ENCODE data around the gene ACTL6B. TPM values are rescaled to one million over a fixed set of nuclear protein-coding genes. Genes with fewer than 3 reads are reported as not detected.

ACTL6B gene
- total RNA-seq, 1 donor: not detected

DNA sequence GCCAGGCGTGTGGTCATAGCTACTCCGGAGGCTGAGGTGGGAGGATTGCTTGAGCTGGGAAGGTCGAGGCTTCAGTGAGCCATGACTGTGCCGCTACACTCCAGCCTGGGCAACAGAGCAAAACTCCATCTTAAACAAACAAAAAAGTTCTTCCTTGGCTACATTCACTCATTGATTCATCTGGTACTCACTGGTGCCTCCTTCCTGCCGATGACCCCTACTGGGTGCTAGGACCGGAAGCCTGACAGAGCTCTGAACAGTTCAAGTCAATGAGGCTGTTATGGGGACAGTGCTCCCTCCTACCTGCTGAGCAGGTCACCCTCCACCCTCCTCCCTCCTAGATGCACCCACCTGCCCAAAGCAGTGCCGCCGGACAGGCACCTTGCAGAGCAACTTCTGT is 49.1 kb downstream of the ACTL6B start:
- Histone ChIP-seq H3K4me3 (ENCODE audit: low read length) (no peak overlapping the region), H3K9me3 (ENCODE audit: low read depth, low read length) (no peaks in the 10 kb centered on the region), H3K27me3 (ENCODE audit: insufficient read depth, low read length) (no peaks in the 10 kb centered on the region), H3K4me1 (ENCODE audit: insufficient read depth, low read length) (peaks cover 27% of the 10 kb centered on the region)

DNA sequence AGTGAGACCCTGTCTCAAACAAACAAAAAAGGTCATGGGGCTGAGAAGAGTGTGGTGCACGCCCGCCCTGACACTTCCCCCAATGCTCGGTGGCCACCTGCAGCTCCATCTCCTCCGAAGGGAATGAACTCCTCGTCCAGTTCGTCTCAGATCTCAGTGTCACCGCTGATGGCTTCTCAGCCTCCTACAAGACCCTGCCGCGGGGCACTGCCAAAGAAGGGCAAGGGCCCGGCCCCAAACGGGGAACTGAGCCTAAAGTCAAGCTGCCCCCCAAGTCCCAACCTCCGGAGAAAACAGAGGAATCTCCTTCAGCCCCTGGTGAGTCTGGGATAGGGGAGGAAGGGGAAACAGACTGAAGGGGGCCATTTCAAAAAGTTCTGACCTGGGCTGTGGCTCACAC is 49.9 kb downstream of the ACTL6B start:
- Histone ChIP-seq H3K9me3 (ENCODE audit: low read depth, low read length) (no peaks in the 10 kb centered on the region), H3K4me3 (ENCODE audit: low read length) (no peak overlapping the region)

DNA sequence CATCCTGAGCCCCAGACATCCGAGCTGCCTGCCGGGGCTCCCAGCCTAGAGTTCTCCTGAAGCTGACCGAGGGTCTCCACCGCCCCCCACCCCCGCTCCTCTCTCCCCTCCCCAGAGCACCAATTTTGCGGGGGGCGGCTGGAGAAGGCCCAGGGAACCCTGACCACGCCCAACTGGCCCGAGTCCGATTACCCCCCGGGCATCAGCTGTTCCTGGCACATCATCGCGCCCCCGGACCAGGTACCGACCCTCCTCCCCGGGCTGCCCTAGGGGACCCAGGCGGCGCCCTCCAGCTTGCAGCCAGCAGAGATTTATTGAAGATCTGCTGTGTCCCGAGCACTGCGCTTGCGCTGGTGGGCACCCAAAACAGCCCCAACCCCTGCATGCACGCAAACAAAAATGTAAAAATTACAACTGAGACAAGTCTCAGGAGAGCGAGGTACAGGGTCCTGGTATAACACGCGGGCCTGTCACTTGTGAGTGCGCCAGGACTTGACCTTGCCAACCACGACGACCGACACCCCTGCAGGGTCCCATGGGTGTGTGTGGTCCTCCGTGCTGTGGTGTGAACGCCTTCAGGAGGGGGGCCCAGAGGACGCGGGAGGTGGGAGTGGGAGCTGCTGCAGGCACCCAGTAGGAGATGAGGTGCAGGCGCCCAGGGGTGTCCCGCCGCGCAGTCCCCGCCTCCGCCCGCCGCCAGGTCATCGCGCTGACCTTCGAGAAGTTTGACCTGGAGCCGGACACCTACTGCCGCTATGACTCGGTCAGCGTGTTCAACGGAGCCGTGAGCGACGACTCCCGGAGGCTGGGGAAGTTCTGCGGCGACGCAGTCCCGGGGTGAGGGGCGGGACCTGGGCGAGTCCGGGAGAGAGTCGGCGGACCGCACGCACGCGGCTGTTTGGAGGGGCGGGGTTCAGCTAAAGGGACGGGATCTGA is 51.0 kb downstream of the ACTL6B start:
- no peaks in the 10 kb centered on the region for H3K27me3 ChIP-seq (ENCODE audit: insufficient read depth, low read length)
- peak overlapping the region; percentile 48 for H3K4me3 ChIP-seq (ENCODE audit: low read length)
- H3K9me3 ChIP-seq (ENCODE audit: low read depth, low read length): no peaks in the 10 kb centered on the region
- H3K4me1 ChIP-seq (ENCODE audit: insufficient read depth, low read length): peaks cover 22% of the 10 kb centered on the region

More for the DNA sequence above, 49.9 kb downstream of the ACTL6B start:
- Histone ChIP-seq H3K4me1 (ENCODE audit: insufficient read depth, low read length) (peaks cover 25% of the 10 kb centered on the region), H3K27me3 (ENCODE audit: insufficient read depth, low read length) (no peaks in the 10 kb centered on the region)

DNA sequence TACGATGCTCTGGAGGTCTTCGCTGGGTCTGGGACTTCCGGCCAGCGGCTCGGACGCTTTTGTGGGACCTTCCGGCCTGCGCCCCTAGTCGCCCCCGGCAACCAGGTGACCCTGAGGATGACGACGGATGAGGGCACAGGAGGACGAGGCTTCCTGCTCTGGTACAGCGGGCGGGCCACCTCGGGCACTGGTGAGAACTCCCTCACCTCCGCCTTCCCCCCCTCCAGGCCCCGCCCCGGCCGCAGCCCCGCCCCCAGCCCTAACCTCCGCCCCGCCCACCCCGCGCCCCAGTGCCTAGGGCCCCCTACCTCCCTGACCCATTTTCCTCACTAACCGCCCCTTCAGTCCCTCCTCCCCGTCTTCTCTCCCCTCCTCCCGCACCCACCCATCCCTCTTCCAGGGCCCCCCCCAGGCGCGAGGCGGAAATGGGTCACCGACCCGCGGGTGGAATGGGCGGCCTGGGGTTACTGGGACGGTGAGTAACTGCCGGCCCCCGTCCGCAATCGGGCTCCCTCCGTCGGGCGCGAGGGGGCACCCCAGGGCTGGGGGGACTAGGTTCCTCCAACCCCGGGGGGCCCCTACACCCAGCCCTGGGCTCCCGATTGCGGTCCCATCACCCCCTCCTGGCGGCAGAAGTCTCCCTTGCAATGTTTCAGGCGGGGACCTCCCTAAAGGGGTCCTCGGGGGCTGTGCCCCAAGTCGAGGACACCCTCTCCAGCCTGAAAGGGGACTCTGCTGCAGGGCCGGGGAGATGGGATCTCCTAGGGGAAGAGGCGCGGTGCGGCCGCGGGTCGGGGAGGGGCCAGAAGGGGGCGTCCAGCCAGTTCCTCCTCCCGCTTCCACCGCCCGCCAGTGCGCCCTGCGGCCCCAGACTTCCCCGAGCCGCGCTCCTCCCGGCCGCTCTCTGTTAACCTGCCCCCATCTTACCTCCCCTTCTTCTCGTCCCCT is 51.9 kb downstream of the ACTL6B start:
- Histone ChIP-seq H3K4me3 (ENCODE audit: low read length) (peak overlapping the region; percentile 48), H3K27me3 (ENCODE audit: insufficient read depth, low read length) (no peaks in the 10 kb centered on the region), H3K4me1 (ENCODE audit: insufficient read depth, low read length) (peaks cover 22% of the 10 kb centered on the region), H3K9me3 (ENCODE audit: low read depth, low read length) (no peaks in the 10 kb centered on the region)

DNA sequence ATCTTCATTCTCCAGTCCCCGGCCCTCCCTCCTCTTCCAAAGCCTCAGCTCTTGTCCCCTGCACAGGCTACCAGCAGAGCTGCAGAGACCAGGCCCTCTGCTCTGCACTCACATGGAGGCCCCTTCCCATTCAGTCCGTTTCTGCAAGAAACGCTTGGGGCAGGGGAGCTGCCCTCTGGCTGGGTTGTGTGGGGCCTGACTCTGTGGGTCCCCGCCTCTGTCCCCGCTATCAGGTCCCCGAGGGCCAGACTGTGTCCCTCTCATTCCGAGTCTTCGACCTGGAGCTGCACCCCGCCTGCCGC is 52.6 kb downstream of the ACTL6B start:
- no peaks in the 10 kb centered on the region for H3K9me3 ChIP-seq (ENCODE audit: low read depth, low read length)
- H3K27me3 ChIP-seq (ENCODE audit: insufficient read depth, low read length): no peaks in the 10 kb centered on the region
- H3K4me3 ChIP-seq (ENCODE audit: low read length): peak overlapping the region; percentile 29
- peaks cover 22% of the 10 kb centered on the region for H3K4me1 ChIP-seq (ENCODE audit: insufficient read depth, low read length)

DNA sequence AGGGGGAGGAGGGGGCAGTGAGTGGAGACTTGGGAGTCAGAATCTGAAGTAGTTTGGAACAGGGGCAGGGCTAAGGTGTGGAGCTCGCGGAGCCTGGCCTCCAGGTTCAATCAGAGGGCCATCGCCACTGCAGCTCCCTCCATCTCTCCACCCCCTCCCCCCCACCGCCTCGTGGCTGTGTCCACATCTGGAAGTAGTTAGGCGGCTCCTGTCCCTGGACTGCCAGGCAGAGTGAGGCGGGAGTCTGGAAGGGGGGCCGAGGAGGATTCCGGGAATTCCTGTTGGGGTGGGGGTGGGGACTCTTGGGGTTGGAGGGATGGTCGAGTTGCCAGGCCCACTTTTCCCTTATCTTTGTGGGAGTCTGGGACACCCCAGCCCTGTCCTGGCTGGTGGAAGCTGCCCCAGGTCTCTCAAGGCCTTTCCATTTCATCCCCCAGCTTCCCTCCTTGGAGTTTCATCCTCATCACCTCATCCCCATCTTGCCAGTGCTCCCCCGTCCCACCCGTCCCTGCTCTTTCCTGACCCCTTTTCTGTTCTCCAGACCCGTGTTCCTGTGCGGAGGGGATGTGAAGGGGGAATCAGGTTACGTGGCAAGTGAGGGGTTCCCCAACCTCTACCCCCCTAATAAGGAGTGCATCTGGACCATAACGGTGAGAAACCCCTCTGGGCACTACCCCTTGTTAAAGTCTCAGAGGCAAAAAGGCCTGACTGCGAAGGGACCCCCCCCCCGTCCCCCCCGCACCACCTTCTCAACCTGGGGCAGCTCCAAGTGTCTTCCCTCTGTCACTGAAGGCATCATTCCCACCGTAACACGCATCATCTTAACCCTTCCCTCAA is 53.1 kb downstream of the ACTL6B start:
- no peaks in the 10 kb centered on the region for H3K9me3 ChIP-seq (ENCODE audit: low read depth, low read length)
- H3K4me3 ChIP-seq (ENCODE audit: low read length): no peak overlapping the region
- H3K27me3 ChIP-seq (ENCODE audit: insufficient read depth, low read length): no peaks in the 10 kb centered on the region
- peaks cover 22% of the 10 kb centered on the region for H3K4me1 ChIP-seq (ENCODE audit: insufficient read depth, low read length)

DNA sequence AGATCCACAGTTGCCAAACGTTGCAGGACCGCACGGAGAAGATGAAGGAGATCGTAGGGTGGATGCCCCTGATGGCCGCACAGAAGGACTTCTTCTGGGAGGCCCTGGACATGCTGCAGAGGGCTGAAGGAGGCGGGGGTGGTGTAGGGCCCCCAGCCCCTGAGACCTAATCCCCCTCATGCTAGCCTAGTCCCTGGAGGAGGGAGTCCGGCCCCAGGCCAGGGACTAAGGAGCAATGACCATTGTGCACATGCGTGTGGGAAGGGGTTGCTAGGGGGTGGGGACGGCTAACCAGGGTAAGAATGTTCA is 55.6 kb downstream of the ACTL6B start:
- no peaks in the 10 kb centered on the region for H3K27me3 ChIP-seq (ENCODE audit: insufficient read depth, low read length)
- H3K4me3 ChIP-seq (ENCODE audit: low read length): no peak overlapping the region
- no peaks in the 10 kb centered on the region for H3K9me3 ChIP-seq (ENCODE audit: low read depth, low read length)
- peaks cover 18% of the 10 kb centered on the region for H3K4me1 ChIP-seq (ENCODE audit: insufficient read depth, low read length)

DNA sequence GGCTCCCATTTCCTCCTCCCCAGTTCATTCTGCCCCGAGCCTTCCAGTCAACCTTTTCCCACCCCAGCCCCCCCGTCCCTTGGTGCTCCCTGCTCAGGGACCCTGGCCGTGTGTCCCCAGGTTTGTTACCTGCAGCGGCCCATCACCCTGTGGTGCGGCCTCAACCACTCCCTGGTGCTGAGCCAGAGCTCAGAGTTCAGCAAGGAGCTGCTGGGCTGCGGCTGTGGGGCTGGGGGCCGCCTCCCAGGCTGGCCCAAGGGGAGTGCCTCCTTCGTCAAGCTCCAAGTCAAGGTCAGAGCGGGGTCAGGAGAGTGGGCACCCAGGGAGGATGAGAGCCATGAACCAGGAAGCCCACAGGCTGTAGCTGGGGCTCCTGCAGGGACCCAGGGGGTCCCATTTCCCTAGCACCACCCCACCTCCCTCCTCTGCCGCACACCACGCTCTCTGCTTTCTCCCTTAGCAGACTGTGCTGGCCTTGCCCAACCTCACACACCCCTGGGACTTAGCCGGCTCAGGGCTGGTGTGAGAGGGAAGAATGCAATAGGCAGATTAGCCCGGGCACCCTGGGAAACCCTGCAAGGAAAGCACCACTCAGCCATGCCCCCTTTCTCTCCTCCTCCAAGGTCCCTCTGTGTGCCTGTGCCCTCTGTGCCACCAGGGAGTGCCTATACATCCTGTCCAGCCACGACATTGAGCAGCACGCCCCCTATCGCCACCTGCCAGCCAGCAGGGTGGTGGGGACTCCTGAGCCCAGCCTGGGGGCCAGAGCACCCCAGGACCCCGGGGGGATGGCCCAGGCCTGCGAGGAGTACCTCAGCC is 56.1 kb downstream of the ACTL6B start:
- H3K27me3 ChIP-seq (ENCODE audit: insufficient read depth, low read length): no peaks in the 10 kb centered on the region
- peaks cover 12% of the 10 kb centered on the region for H3K4me1 ChIP-seq (ENCODE audit: insufficient read depth, low read length)
- no peak overlapping the region for H3K4me3 ChIP-seq (ENCODE audit: low read length)
- H3K9me3 ChIP-seq (ENCODE audit: low read depth, low read length): no peaks in the 10 kb centered on the region

DNA sequence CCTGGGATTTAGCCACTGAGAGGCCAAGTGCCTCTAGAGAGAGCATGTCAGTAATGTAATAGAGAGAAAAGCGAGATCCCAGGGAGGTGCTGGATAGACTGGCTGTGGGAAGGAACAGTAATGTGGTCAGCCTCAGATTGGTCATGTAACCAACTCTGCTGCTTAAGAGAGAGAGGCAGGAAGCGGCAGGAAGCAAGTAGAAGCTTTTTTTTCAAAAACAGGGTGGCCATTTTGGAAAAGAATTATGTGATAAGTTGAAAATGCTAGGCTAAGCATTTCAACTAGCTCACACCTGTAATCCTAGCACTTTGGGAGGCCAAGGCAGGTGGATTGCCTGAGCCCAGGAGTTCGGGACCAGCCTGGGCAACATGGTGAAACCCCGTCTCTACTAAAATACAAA is 57.8 kb downstream of the ACTL6B start:
- no peak overlapping the region for H3K4me3 ChIP-seq (ENCODE audit: low read length)
- H3K4me1 ChIP-seq (ENCODE audit: insufficient read depth, low read length): no peaks in the 10 kb centered on the region
- no peaks in the 10 kb centered on the region for H3K9me3 ChIP-seq (ENCODE audit: low read depth, low read length)
- no peaks in the 10 kb centered on the region for H3K27me3 ChIP-seq (ENCODE audit: insufficient read depth, low read length)

DNA sequence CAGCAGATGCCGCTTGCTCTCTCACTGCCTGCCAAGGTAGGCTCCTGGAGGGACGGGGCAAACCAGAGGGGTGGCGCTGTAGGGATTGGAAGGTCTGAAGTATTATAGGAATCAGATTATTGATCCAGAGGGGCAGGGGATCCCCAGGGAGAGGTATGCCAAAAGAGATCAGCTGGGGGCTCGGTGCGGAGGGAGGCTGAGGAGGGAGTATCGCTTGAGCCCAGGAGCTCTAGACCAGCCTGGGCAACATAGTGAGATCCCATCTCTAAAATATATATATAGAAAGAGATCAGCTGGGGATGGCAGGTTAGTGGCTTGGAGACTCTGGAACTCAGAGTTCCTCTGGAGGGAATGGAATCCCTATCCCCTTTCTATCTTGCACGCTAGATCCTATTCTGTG is 61.1 kb downstream of the ACTL6B start:
- Histone ChIP-seq H3K4me3 (ENCODE audit: low read length) (no peak overlapping the region), H3K27me3 (ENCODE audit: insufficient read depth, low read length) (no peaks in the 10 kb centered on the region), H3K4me1 (ENCODE audit: insufficient read depth, low read length) (no peaks in the 10 kb centered on the region), H3K9me3 (ENCODE audit: low read depth, low read length) (no peaks in the 10 kb centered on the region)

Other genes with a start within 250 kb of the ACTL6B start
- 3.3 TPM for gene ZCWPW1, start 227.7 kb downstream of the ACTL6B start, total RNA-seq
- 36.7 TPM for gene MEPCE, start 226.6 kb downstream of the ACTL6B start, total RNA-seq
- 12.6 TPM for gene PPP1R35, start 220.0 kb downstream of the ACTL6B start, total RNA-seq
- gene SPACDR, start 192.2 kb downstream of the ACTL6B start, total RNA-seq: 0.73 TPM
- gene TSC22D4, start 177.2 kb downstream of the ACTL6B start, total RNA-seq: 39.8 TPM
- gene NYAP1, start 172.5 kb downstream of the ACTL6B start, total RNA-seq: 0.10 TPM
- 3.4 TPM for gene AGFG2, start 117.2 kb downstream of the ACTL6B start, total RNA-seq
- 1.8 TPM for gene SAP25, start 82.5 kb downstream of the ACTL6B start, total RNA-seq
- gene LRCH4, start 70.3 kb downstream of the ACTL6B start, total RNA-seq: 153 TPM
- 0.21 TPM for gene FBXO24, start 70.1 kb downstream of the ACTL6B start, total RNA-seq
- gene PCOLCE, start 54.1 kb downstream of the ACTL6B start, total RNA-seq: 0.42 TPM
- gene MOSPD3, start 43.9 kb downstream of the ACTL6B start, total RNA-seq: 6.2 TPM
- 0.31 TPM for gene TFR2, start 14.9 kb downstream of the ACTL6B start, total RNA-seq
- gene GNB2, start 17.3 kb upstream of the ACTL6B start, total RNA-seq: 82.2 TPM
- gene GIGYF1, start 37.8 kb upstream of the ACTL6B start, total RNA-seq: 26.3 TPM
- 10.4 TPM for gene POP7, start 49.7 kb upstream of the ACTL6B start, total RNA-seq
- not detected for gene EPO, start 64.0 kb upstream of the ACTL6B start, total RNA-seq
- gene ZAN, start 77.1 kb upstream of the ACTL6B start, total RNA-seq: not detected
- gene EPHB4, start 171.1 kb upstream of the ACTL6B start, total RNA-seq: 4.1 TPM
- 22.6 TPM for gene SLC12A9, start 196.3 kb upstream of the ACTL6B start, total RNA-seq
- 2.2 TPM for gene TRIP6, start 210.9 kb upstream of the ACTL6B start, total RNA-seq
- gene SRRT, start 218.7 kb upstream of the ACTL6B start, total RNA-seq: 51.4 TPM
- 1.5 TPM for gene UFSP1, start 233.3 kb upstream of the ACTL6B start, total RNA-seq
- 0.21 TPM for gene ACHE, start 239.4 kb upstream of the ACTL6B start, total RNA-seq

Measured in mononuclear cell (primary cell).